ENCODE data around the gene PIK3IP1.

- TF ChIP-seq RARB (CRISPR knock-in tag; IDR thresholded peaks at IDR 0.05), result no peak
- TF ChIP-seq ZNF70 (CRISPR knock-in tag; IDR thresholded peaks at IDR 0.05), result no peak
- no peak for TF ChIP-seq PATZ1 (CRISPR knock-in tag; IDR thresholded peaks at IDR 0.05; ENCODE audit: borderline replicate concordance)
- no peak for TF ChIP-seq CREB5 (CRISPR knock-in tag; IDR thresholded peaks at IDR 0.05; ENCODE audit: low read depth)
- no peak for TF ChIP-seq ZFP3 (CRISPR knock-in tag; IDR thresholded peaks at IDR 0.05)
- TF ChIP-seq ARNTL (CRISPR knock-in tag; IDR thresholded peaks at IDR 0.05; ENCODE audit: borderline replicate concordance, low read depth), result no peak
- no peak for TF ChIP-seq ISL1 (CRISPR knock-in tag; IDR thresholded peaks at IDR 0.05)
- TF ChIP-seq GLIS3 (CRISPR knock-in tag; IDR thresholded peaks at IDR 0.05), result no peak
- TF ChIP-seq TOX (CRISPR knock-in tag; IDR thresholded peaks at IDR 0.05; ENCODE audit: borderline replicate concordance), result no peak
- no peak for TF ChIP-seq ZC3H10 (CRISPR knock-in tag; IDR thresholded peaks at IDR 0.05)
- TF ChIP-seq OSR1 (CRISPR knock-in tag; IDR thresholded peaks at IDR 0.05), result no peak
- TF ChIP-seq, protein P1, sequence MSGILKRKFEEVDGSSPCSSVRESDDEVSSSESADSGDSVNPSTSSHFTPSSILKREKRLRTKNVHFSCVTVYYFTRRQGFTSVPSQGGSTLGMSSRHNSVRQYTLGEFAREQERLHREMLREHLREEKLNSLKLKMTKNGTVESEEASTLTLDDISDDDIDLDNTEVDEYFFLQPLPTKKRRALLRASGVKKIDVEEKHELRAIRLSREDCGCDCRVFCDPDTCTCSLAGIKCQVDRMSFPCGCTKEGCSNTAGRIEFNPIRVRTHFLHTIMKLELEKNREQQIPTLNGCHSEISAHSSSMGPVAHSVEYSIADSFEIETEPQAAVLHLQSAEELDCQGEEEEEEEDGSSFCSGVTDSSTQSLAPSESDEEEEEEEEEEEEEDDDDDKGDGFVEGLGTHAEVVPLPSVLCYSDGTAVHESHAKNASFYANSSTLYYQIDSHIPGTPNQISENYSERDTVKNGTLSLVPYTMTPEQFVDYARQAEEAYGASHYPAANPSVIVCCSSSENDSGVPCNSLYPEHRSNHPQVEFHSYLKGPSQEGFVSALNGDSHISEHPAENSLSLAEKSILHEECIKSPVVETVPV (CRISPR knock-in tag; IDR thresholded peaks at IDR 0.05), result no peak
- no peak for TF ChIP-seq ZNF8 (CRISPR knock-in tag; IDR thresholded peaks at IDR 0.05)
- TF ChIP-seq POU6F1 (CRISPR knock-in tag; IDR thresholded peaks at IDR 0.05; ENCODE audit: borderline replicate concordance, low read depth), result no peak
Measured at GRCh38 chr22:31327806-31328543, 35.7 kb upstream of the PIK3IP1 start.

Data from SK-N-SH treated with all-trans-retinoic acid at 6 μM for 48 hours (cell line).